Osteocyte (in vitro differentiated cells): ENCODE measurements around the gene FLNA. TPM values are rescaled to one million over a fixed set of nuclear protein-coding genes. Genes with fewer than 3 reads are reported as not detected.

Experiments
- DNase-seq: peaks from one replicate; pipeline ENCODE4 v3.0.0; 2021; ENCODE audit warnings: mixed read lengths; ENCODE audit not compliant: unreplicated experiment; ENCODE audit errors: extremely low spot score
- H3K27ac Mint-ChIP-seq: one replicate; pipeline ENCODE4 v1.8.0; 2021; ENCODE audit warnings: mild to moderate bottlenecking, mixed read lengths; ENCODE audit not compliant: unreplicated experiment
- H3K27me3 Mint-ChIP-seq: one replicate; pipeline ENCODE4 v1.8.0; 2021; ENCODE audit warnings: mixed read lengths; ENCODE audit not compliant: unreplicated experiment
- H3K36me3 Mint-ChIP-seq: one replicate; pipeline ENCODE4 v1.8.0; 2021; ENCODE audit warnings: mixed read lengths; ENCODE audit not compliant: unreplicated experiment
- H3K4me1 Mint-ChIP-seq: one replicate; pipeline ENCODE4 v1.8.0; 2021; ENCODE audit warnings: mixed read lengths; ENCODE audit not compliant: unreplicated experiment
- H3K4me3 Mint-ChIP-seq: one replicate; pipeline ENCODE4 v1.8.0; 2021; ENCODE audit warnings: mild to moderate bottlenecking, moderate library complexity, mixed read lengths; ENCODE audit not compliant: unreplicated experiment
- H3K9me3 Mint-ChIP-seq: one replicate; pipeline ENCODE4 v1.8.0; 2021; ENCODE audit warnings: mixed read lengths; ENCODE audit not compliant: unreplicated experiment
- total RNA-seq: library from RNA; stranded (reverse); gene quantifications from 2 replicates; pipeline ENCODE4 v1.2.1, GENCODE V29; 2021
- TF ChIP-seq, protein P1 (sequence below): fragments of 200-600 bp; sonication (generic); IDR thresholded peaks from 2 replicates; pipeline ENCODE4 v1.5.0; 2021; ENCODE audit warnings: antibody characterized with exemption, mild to moderate bottlenecking, moderate library complexity

Gene FLNA
- total RNA-seq, 1 donor from 2014 or later = 2,024 TPM

DNA sequence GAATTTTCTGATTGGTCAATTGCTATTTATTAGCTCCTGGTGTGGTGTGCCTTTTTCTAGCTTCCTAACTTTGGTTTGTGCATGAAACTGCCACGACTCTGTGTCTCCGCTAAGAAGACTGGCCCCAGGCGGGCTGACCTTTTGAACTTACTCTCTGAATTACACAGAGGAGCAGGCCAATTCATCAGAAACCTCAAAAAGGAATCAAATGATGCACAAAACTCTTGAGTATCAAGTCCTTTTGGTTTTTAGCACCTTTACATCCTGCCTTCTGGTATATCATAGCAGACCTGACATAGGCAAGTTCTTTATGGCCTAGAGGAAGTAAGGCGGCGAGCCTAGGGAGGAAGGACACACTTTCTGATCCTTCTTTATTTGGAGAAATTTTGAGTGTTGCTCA lies 61.3 kb downstream of the FLNA start:
- peaks cover 2% of the 10 kb centered on the region for H3K27me3 Mint-ChIP-seq
- TF ChIP-seq, protein P1, sequence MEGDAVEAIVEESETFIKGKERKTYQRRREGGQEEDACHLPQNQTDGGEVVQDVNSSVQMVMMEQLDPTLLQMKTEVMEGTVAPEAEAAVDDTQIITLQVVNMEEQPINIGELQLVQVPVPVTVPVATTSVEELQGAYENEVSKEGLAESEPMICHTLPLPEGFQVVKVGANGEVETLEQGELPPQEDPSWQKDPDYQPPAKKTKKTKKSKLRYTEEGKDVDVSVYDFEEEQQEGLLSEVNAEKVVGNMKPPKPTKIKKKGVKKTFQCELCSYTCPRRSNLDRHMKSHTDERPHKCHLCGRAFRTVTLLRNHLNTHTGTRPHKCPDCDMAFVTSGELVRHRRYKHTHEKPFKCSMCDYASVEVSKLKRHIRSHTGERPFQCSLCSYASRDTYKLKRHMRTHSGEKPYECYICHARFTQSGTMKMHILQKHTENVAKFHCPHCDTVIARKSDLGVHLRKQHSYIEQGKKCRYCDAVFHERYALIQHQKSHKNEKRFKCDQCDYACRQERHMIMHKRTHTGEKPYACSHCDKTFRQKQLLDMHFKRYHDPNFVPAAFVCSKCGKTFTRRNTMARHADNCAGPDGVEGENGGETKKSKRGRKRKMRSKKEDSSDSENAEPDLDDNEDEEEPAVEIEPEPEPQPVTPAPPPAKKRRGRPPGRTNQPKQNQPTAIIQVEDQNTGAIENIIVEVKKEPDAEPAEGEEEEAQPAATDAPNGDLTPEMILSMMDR = no peak
- no peaks in the 10 kb centered on the region for H3K4me1 Mint-ChIP-seq

DNA sequence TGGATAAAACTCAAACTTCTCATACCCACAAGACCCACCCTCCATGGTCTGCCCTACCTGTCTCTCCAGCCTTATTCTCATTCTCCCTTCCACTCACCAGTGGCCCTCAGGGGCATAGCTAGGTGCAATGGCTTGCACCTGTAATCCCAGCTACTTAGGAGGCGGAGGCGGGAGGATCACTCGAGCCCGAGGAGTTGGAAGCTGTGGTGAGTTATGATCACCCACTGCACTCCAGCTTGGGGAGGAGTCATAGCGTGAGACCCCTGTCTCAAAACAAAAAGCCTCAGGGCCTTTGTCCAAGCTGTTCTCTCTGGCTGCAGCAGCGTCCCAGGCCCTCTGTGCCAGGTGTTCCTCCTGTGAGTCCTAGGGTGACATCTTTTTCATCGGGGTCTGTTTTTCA lies 62.3 kb downstream of the FLNA start:
- no peaks in the 10 kb centered on the region for H3K4me1 Mint-ChIP-seq
- no peak overlapping the region for H3K4me3 Mint-ChIP-seq
- DNase-seq = no peak

More for the DNA sequence above, 61.3 kb downstream of the FLNA start:
- no peak overlapping the region for H3K27ac Mint-ChIP-seq
- no peak overlapping the region for H3K4me3 Mint-ChIP-seq
- no peak for DNase-seq
- H3K9me3 Mint-ChIP-seq = no peaks in the 10 kb centered on the region
- no peaks in the 10 kb centered on the region for H3K36me3 Mint-ChIP-seq

DNA sequence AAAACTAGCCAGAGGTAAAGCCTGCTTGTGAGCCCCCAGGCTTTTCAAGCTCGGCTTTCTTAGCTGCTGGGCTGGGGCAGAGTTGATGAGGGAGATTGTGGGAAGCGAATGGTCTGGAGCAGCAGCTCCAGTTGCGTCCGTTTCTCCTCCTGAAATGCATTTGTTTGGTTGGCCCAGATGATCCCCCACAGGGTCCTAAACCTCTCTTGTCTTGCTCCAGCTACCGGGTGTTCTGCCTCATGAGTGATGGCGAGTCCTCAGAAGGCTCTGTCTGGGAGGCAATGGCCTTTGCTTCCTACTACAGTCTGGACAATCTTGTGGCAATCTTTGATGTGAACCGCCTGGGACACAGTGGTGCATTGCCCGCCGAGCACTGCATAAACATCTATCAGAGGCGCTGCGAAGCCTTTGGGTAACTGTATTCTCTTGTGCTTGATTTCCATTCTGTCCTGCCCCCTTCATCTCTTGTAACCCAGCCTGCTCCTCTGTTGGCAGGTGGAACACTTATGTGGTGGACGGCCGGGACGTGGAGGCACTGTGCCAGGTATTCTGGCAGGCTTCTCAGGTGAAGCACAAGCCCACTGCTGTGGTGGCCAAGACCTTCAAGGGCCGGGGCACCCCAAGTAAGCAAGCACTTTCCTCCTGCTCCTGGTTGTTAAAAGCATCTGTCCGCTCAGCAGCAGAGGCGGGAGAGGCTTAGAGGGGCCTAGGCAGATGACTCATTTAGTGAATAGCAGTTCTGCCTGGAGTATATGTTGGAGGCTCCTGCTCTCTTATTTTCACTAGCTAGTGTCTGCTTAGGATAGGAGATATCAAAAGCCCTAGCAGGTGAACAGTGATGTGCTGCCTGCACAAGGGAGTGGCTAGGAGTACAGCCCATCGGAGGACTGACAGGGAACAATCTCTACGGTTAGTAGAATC lies 63.6 kb downstream of the FLNA start:
- H3K4me1 Mint-ChIP-seq = no peaks in the 10 kb centered on the region
- no peak overlapping the region for H3K27ac Mint-ChIP-seq

More for the DNA sequence above, 62.3 kb downstream of the FLNA start:
- Mint-ChIP-seq H3K27ac (no peak overlapping the region), H3K9me3 (peaks cover 5% of the 10 kb centered on the region), H3K36me3 (no peaks in the 10 kb centered on the region), H3K27me3 (peaks cover 2% of the 10 kb centered on the region)
- TF ChIP-seq, protein P1 = no peak

DNA sequence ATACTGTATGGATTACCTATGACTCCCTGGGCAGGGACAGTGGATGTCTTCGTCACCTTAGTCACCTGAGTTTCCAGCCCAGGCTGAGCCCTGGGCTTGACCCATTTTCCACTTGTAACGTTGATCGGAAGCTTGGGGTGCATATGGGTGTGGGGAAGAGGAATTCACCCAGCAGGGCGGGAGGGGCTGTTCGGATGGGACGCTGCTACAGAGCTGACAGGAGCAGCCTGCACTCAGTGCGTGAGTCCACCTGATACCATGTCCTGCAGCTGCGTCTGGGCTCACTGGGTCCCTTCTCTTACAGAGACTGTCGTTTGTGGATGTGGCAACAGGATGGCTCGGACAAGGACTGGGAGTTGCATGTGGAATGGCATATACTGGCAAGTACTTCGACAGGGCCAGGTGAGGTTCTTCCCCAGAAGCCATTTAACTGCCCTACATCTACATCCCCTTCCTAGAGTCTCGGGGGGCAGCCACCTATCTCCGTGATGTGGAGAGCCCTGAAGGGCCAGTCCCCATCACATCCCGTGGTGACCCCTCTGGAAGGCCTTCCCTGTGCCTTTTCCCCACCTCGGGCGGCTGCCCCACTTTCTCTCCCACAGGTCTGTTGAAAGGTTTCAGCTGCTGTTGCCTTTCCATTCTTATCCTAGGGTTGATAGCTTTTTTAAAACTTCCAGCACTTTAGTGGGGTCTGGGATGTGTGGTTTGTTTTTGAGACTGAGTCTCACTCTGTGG lies 65.2 kb downstream of the FLNA start:
- H3K4me3 Mint-ChIP-seq = no peak overlapping the region
- no peak for DNase-seq
- TF ChIP-seq, protein P1 = no peak
- no peaks in the 10 kb centered on the region for H3K36me3 Mint-ChIP-seq
- no peaks in the 10 kb centered on the region for H3K4me1 Mint-ChIP-seq
- no peak overlapping the region for H3K27ac Mint-ChIP-seq
- H3K9me3 Mint-ChIP-seq = peaks cover 5% of the 10 kb centered on the region
- no peaks in the 10 kb centered on the region for H3K27me3 Mint-ChIP-seq

More for the DNA sequence above, 63.6 kb downstream of the FLNA start:
- TF ChIP-seq, protein P1 = no peak
- peaks cover 5% of the 10 kb centered on the region for H3K9me3 Mint-ChIP-seq
- DNase-seq = no peak
- H3K36me3 Mint-ChIP-seq = no peaks in the 10 kb centered on the region
- no peak overlapping the region for H3K4me3 Mint-ChIP-seq
- peaks cover 2% of the 10 kb centered on the region for H3K27me3 Mint-ChIP-seq
